Measurements from ENCODE around the gene PRODH. TPM values are rescaled to one million over a fixed set of nuclear protein-coding genes. Genes with fewer than 3 reads are reported as not detected.
"Not testable (repeated sequence)": the region's sequence is repeated elsewhere in the genome, so short reads cannot be mapped to it uniquely, and the experiment has no call there.

PRODH gene
- total RNA-seq, 1 experiment from 2014 or later, result not detected

- DNase-seq, result no peak
- H3K9ac ChIP-seq (ENCODE audit: low read length), result no peak overlapping the region
- no peaks in the 10 kb centered on the region for H3K9me2 ChIP-seq (replicated peaks; ENCODE audit: insufficient read depth, low read length)
- no peaks in the 10 kb centered on the region for H3K9me3 ChIP-seq (ENCODE audit: low read length)
- no peaks in the 10 kb centered on the region for H4K20me1 ChIP-seq (ENCODE audit: insufficient read depth, low read depth, low read length)
- no peaks in the 10 kb centered on the region for H3K36me3 ChIP-seq (ENCODE audit: insufficient read depth, low read length)
- H3K4me2 ChIP-seq (ENCODE audit: low read depth, low read length, poor library complexity, severe bottlenecking), result no peak overlapping the region
- no peak overlapping the region for H3K27ac ChIP-seq (ENCODE audit: low read length)
- no peaks in the 10 kb centered on the region for H3K27me3 ChIP-seq (ENCODE audit: low read length)
- no peak overlapping the region for H2AFZ ChIP-seq (ENCODE audit: low read length)
- no peaks in the 10 kb centered on the region for H3K79me2 ChIP-seq (ENCODE audit: low read length)
- no peak overlapping the region for H3K4me3 ChIP-seq (ENCODE audit: low read length)
- H3K4me1 ChIP-seq (ENCODE audit: low read length), result no peaks in the 10 kb centered on the region
Observed at GRCh38 chr22:18970176-18970947, 34.3 kb upstream of the PRODH start.

DNA sequence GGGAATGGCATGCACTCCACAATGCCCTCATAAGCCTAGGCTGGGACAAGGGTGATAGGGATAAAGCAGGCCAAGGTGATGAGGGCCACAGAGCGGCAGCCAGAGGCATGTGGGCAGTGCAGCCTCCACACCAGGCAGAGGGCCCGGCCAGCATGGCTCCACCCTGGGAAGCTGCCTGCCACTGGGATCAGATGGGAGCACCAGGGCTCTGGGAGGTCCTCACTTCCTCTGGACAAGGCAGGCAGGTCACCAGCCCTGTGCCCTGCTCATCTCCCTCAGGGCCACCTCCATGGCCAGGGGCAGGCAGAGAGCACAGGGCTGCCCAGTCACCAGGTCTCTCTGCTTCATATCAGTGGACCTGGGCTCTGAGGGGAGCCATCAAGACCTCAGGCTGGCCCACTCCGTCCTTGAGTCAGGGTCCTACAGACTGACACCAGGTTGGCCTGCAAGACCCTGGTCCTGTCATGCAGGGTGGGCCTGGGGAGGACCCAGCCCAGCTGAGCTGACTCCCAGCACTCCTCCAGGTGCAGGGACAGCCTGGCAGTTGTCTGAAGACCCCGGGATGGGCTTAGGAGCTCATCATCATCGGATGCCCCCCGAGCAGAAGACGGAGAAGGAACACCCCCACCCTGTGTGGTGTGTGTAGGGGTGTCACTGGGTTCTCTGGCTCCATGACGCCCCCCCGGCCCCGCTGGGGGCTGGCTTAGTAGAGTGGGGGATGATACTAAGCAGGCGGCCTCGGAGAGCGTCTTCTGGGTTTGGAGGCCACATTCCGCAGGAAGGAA lies 33.3 kb upstream of the PRODH start:
- H3K9ac ChIP-seq (ENCODE audit: low read length); H2AFZ ChIP-seq (ENCODE audit: low read length); H3K36me3 ChIP-seq (ENCODE audit: insufficient read depth, low read length); H3K27ac ChIP-seq (ENCODE audit: low read length); H3K9me2 ChIP-seq (replicated peaks; ENCODE audit: insufficient read depth, low read length); H3K9me3 ChIP-seq (ENCODE audit: low read length); DNase-seq; H3K4me3 ChIP-seq (ENCODE audit: low read length); H4K20me1 ChIP-seq (ENCODE audit: insufficient read depth, low read depth, low read length); H3K79me2 ChIP-seq (ENCODE audit: low read length); H3K4me1 ChIP-seq (ENCODE audit: low read length); H3K4me2 ChIP-seq (ENCODE audit: low read depth, low read length, poor library complexity, severe bottlenecking); H3K27me3 ChIP-seq (ENCODE audit: low read length): not testable (repeated sequence)

GRCh38 chr22:18968011-18968749 lies 32.1 kb upstream of the PRODH start:
- no peaks in the 10 kb centered on the region for H4K20me1 ChIP-seq (ENCODE audit: insufficient read depth, low read depth, low read length)
- H3K27me3 ChIP-seq (ENCODE audit: low read length), result no peaks in the 10 kb centered on the region
- no peaks in the 10 kb centered on the region for H3K9me2 ChIP-seq (replicated peaks; ENCODE audit: insufficient read depth, low read length)
- H3K27ac ChIP-seq (ENCODE audit: low read length), result no peak overlapping the region
- H3K9ac ChIP-seq (ENCODE audit: low read length), result no peak overlapping the region
- no peaks in the 10 kb centered on the region for H3K36me3 ChIP-seq (ENCODE audit: insufficient read depth, low read length)
- H3K4me3 ChIP-seq (ENCODE audit: low read length), result no peak overlapping the region
- H2AFZ ChIP-seq (ENCODE audit: low read length), result no peak overlapping the region
- no peaks in the 10 kb centered on the region for H3K79me2 ChIP-seq (ENCODE audit: low read length)
- no peaks in the 10 kb centered on the region for H3K4me1 ChIP-seq (ENCODE audit: low read length)
- H3K9me3 ChIP-seq (ENCODE audit: low read length), result no peaks in the 10 kb centered on the region
- peak; percentile 45 for DNase-seq
- no peak overlapping the region for H3K4me2 ChIP-seq (ENCODE audit: low read depth, low read length, poor library complexity, severe bottlenecking)

DNA sequence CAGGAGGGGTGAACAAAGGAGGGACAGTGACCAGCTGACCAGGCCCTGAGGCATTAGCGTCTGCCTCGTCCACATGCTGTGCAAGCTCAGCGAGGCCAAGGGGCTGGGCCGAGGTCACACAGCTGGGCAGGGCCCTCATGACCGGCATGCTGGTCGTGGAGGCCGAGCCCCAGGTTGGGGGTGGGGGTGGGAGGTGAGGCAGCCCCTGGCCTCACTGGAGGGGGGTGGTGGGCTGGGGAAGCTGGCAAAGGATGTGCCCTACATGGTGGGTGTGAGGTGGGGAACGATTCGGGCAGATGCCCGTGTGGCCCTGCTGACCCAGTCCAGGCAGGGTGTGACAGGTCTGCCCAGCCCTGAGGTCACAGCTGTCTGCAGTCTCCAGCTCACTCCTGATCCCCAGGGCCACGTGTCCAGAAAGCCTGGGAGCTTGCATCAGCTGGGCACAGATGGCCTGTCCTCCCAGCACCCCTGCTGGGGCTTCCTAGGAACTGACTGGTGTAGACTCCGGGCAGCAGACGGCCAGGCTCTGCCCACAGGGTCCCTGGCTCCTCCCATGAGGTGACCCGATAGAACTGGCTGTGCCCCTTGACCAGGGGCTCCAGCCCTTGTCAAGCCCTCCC lies 31.4 kb upstream of the PRODH start:
- not testable (repeated sequence) for H3K4me2 ChIP-seq (ENCODE audit: low read depth, low read length, poor library complexity, severe bottlenecking); H3K9me2 ChIP-seq (replicated peaks; ENCODE audit: insufficient read depth, low read length); H3K79me2 ChIP-seq (ENCODE audit: low read length); H4K20me1 ChIP-seq (ENCODE audit: insufficient read depth, low read depth, low read length); H3K27ac ChIP-seq (ENCODE audit: low read length); H3K36me3 ChIP-seq (ENCODE audit: insufficient read depth, low read length); H3K9me3 ChIP-seq (ENCODE audit: low read length); DNase-seq; H3K4me1 ChIP-seq (ENCODE audit: low read length); H3K4me3 ChIP-seq (ENCODE audit: low read length); H3K27me3 ChIP-seq (ENCODE audit: low read length); H2AFZ ChIP-seq (ENCODE audit: low read length); H3K9ac ChIP-seq (ENCODE audit: low read length)

GRCh38 chr22:18966748-18967147 lies 30.7 kb upstream of the PRODH start:
- Histone ChIP-seq H3K27me3 (ENCODE audit: low read length) (no peaks in the 10 kb centered on the region), H3K4me1 (ENCODE audit: low read length) (no peaks in the 10 kb centered on the region), H3K4me3 (ENCODE audit: low read length) (no peak overlapping the region), H3K27ac (ENCODE audit: low read length) (no peak overlapping the region), H3K79me2 (ENCODE audit: low read length) (no peaks in the 10 kb centered on the region), H3K9me2 (replicated peaks; ENCODE audit: insufficient read depth, low read length) (no peaks in the 10 kb centered on the region), H4K20me1 (ENCODE audit: insufficient read depth, low read depth, low read length) (no peaks in the 10 kb centered on the region), H3K9me3 (ENCODE audit: low read length) (no peaks in the 10 kb centered on the region), H3K9ac (ENCODE audit: low read length) (no peak overlapping the region), H3K4me2 (ENCODE audit: low read depth, low read length, poor library complexity, severe bottlenecking) (no peak overlapping the region), H2AFZ (ENCODE audit: low read length) (no peak overlapping the region), H3K36me3 (ENCODE audit: insufficient read depth, low read length) (no peaks in the 10 kb centered on the region)
- DNase-seq, result no peak

DNA sequence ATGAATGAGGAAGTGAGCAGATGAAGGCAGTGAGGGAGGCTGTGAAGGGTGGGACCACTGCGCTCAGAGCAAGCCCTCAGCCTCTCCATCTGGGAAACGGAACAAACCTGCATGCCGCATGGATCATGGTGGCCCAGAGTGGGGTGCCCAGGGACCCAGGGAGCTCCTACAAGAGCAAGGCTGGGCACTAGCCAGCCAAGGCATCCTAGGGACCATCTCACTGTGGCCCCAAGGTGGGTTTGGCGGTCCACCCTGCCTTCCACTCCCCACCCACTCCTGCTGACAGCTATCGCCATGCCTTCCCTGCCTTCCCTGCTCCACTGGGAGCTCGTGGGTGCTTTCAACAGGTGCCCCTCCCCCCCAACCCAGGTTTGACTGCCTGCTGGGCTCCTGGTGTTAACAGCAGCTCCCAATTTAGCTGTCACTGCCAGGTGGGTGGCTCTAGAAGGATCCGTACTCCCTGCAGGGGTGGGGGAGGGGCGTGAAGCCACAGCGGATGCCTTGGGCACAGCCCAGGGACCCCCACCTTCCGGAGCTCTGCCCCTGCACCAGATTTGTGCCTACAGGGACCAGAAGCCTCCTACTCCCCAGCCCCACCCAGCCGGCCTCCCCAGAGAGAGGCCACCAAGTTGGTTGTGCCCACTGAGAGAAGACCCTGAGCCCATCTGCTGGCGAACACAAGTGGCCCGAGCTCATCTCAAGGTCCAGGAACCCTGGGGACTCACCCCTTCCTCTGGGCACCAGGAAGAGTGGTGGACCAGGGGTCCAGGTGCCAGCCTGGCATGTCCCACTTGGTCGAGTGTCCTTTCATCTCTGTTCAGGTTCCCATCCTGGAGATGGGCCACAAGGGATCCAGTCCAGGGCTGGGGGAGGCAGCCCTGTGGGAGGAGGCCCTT lies 29.7 kb upstream of the PRODH start:
- no peak overlapping the region for H3K4me2 ChIP-seq (ENCODE audit: low read depth, low read length, poor library complexity, severe bottlenecking)

DNA sequence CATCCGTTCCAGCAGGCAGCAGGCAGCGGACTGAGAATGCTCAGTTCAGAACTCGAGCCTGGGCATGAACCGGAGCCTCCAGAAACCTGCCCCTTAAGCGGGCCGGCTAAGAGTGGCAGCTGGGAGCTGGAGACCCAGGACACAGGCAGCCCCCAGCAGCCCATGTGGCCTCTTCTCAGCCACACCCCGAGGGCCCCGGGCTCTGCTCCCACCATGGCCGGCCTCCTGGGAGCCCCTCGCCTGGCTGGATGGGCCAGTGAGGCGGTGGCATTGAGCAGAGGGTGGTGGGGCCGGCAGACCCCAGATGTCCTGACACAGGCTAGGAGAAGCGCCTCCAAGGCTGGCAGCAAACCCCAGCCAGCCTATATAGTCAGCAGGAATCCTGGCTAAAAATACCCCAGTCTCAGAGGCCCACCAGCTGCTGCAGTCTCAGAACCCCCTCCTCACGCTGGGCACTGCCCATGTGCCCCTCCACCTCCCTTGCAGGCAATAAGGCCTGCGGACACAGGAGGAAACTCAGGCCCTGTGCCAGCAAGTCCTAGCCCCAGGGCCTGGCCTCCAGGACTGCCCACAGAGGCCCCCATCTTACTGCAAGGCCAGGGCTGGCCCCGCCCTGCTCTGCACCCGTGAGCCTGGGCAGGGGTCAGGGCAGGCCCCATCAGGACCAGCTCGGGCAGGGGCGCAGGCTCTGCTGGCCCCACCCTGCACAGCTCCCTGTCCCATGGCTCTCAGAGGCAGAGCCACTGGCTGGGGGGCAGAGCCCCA lies 28.6 kb upstream of the PRODH start:
- H3K79me2 ChIP-seq (ENCODE audit: low read length); H3K4me2 ChIP-seq (ENCODE audit: low read depth, low read length, poor library complexity, severe bottlenecking); H2AFZ ChIP-seq (ENCODE audit: low read length); H3K4me3 ChIP-seq (ENCODE audit: low read length); H3K9me3 ChIP-seq (ENCODE audit: low read length); H3K27ac ChIP-seq (ENCODE audit: low read length); H3K4me1 ChIP-seq (ENCODE audit: low read length); H3K9me2 ChIP-seq (replicated peaks; ENCODE audit: insufficient read depth, low read length); DNase-seq; H3K9ac ChIP-seq (ENCODE audit: low read length); H3K36me3 ChIP-seq (ENCODE audit: insufficient read depth, low read length); H3K27me3 ChIP-seq (ENCODE audit: low read length); H4K20me1 ChIP-seq (ENCODE audit: insufficient read depth, low read depth, low read length): not testable (repeated sequence)

More for the DNA sequence above, 29.7 kb upstream of the PRODH start:
- no peaks in the 10 kb centered on the region for H3K4me1 ChIP-seq (ENCODE audit: low read length)
- no peaks in the 10 kb centered on the region for H3K79me2 ChIP-seq (ENCODE audit: low read length)
- H3K27me3 ChIP-seq (ENCODE audit: low read length), result no peaks in the 10 kb centered on the region
- H3K36me3 ChIP-seq (ENCODE audit: insufficient read depth, low read length), result no peaks in the 10 kb centered on the region
- H3K9ac ChIP-seq (ENCODE audit: low read length), result no peak overlapping the region
- H3K4me3 ChIP-seq (ENCODE audit: low read length), result no peak overlapping the region
- no peak overlapping the region for H2AFZ ChIP-seq (ENCODE audit: low read length)
- no peaks in the 10 kb centered on the region for H3K9me2 ChIP-seq (replicated peaks; ENCODE audit: insufficient read depth, low read length)
- DNase-seq, result no peak
- no peak overlapping the region for H3K27ac ChIP-seq (ENCODE audit: low read length)
- no peaks in the 10 kb centered on the region for H3K9me3 ChIP-seq (ENCODE audit: low read length)
- no peaks in the 10 kb centered on the region for H4K20me1 ChIP-seq (ENCODE audit: insufficient read depth, low read depth, low read length)

Data from Karpas-422 (cell line).